GF-D8 (cell line): ENCODE results near the gene CDHR2.

ENCODE experiments used
- DNase-seq: peaks from one replicate; lab custom pipeline; 2025; lab: John Stamatoyannopoulos, UW

CDHR2 gene

GRCh38 chr5:176640616-176641015, 91.5 kb downstream of the CDHR2 start:
- no peak for DNase-seq

GRCh38 chr5:176642675-176643490, 93.7 kb downstream of the CDHR2 start:
- no peak for DNase-seq

- DNase-seq: no peak
Measured at GRCh38 chr5:176643491-176644219, 94.5 kb downstream of the CDHR2 start.

- DNase-seq: no peak
Measured at GRCh38 chr5:176644294-176644693, 95.2 kb downstream of the CDHR2 start.

GRCh38 chr5:176644878-176645670, 95.9 kb downstream of the CDHR2 start:
- DNase-seq: no peak
